Ramos (cell line): ENCODE measurements around the gene MOK.
"Not testable (repeated sequence)": the region's sequence is repeated elsewhere in the genome, so short reads cannot be mapped to it uniquely, and the experiment has no call there.

Source experiments
- in situ Hi-C: fragments of 300-500 bp; cut with MboI; formaldehyde crosslinking; loops from one replicate; pipeline ENCODE4 v1.14.3; 2022; ENCODE audit warnings: low sequenced_read_pairs; ENCODE audit not compliant: unreplicated experiment

MOK gene

GRCh38 chr14:102252834-102253801 is 51.8 kb downstream of the MOK start:
- in situ Hi-C loops: no loop called here

- in situ Hi-C loops: no loop called here
Observed at GRCh38 chr14:102251161-102251560, 53.8 kb downstream of the MOK start.

- in situ Hi-C loops: no loop called here
Observed at GRCh38 chr14:102250636-102251035, 54.3 kb downstream of the MOK start.

- in situ Hi-C loops: no loop called here
Observed at GRCh38 chr14:102249981-102250380, 55.0 kb downstream of the MOK start.

GRCh38 chr14:102249041-102249440 is 55.9 kb downstream of the MOK start:
- in situ Hi-C loops: no loop called here

GRCh38 chr14:102248121-102248520 is 56.8 kb downstream of the MOK start:
- in situ Hi-C loops: no loop called here

GRCh38 chr14:102246071-102246470 is 58.9 kb downstream of the MOK start:
- in situ Hi-C loops: no loop called here

GRCh38 chr14:102243795-102244194 is 61.2 kb downstream of the MOK start:
- in situ Hi-C loops: not testable (repeated sequence)

- in situ Hi-C loops: no loop called here
Observed at GRCh38 chr14:102241147-102241546, 63.8 kb downstream of the MOK start.

GRCh38 chr14:102240481-102240880 is 64.5 kb downstream of the MOK start:
- in situ Hi-C loops: not testable (repeated sequence)

- in situ Hi-C loops: no loop called here
Observed at GRCh38 chr14:102239231-102239630, 65.7 kb downstream of the MOK start.

- in situ Hi-C loops: no loop called here
Observed at GRCh38 chr14:102238766-102239165, 66.2 kb downstream of the MOK start.

- in situ Hi-C loops: no loop called here
Observed at GRCh38 chr14:102238131-102238530, 66.8 kb downstream of the MOK start.

- in situ Hi-C loops: no loop called here
Observed at GRCh38 chr14:102236026-102236425, 68.9 kb downstream of the MOK start.

GRCh38 chr14:102235275-102235897 is 69.6 kb downstream of the MOK start:
- in situ Hi-C loops: no loop called here

GRCh38 chr14:102234331-102235264 is 70.4 kb downstream of the MOK start:
- in situ Hi-C loops: no loop called here

GRCh38 chr14:102233081-102233480 is 71.9 kb downstream of the MOK start:
- in situ Hi-C loops: no loop called here

- in situ Hi-C loops: no loop called here
Observed at GRCh38 chr14:102232348-102232625, 72.7 kb downstream of the MOK start.

- in situ Hi-C loops: no loop called here
Observed at GRCh38 chr14:102231476-102232347, 73.3 kb downstream of the MOK start.
